OCI-LY1 (cell line): ENCODE measurements around the gene PARD3B.

Experiments
- EZH2 ChIP-seq: fragments of 200-600 bp; sonication (generic), shearing (Covaris generic); IDR thresholded peaks from 2 replicates; pipeline ENCODE4 v1.8.0; 2017; ENCODE audit warnings: borderline replicate concordance, mixed run types, mild to moderate bottlenecking, antibody characterized with exemption, low read length, moderate library complexity, mixed read lengths
- TF ChIP-seq, protein P1 (sequence below): fragments of 200-600 bp; sonication (generic), shearing (Covaris generic); IDR thresholded peaks from 2 replicates; pipeline ENCODE4 v1.5.1; 2017; ENCODE audit warnings: mild to moderate bottlenecking, antibody characterized with exemption, low read length, moderate library complexity, mixed read lengths

DNA sequence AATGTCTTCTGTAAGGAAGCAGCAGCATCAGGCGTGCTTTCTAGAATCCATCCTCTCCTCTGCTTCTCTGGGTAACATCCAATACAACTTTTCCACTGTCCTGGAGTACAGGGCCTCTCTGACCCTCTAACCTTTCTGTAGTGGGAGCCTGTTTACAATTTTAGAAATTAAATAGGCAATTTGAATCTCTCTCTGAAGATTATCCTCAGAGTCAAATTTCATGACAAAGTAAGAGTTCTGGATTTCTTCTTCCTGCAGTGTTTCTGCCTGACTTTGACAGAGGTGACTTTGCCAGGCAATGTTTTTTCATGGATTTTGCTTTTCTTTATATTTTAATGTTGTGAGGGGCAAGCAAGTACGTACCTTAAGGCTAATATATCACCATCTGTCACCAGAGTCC is 558.4 kb downstream of the PARD3B start:
- TF ChIP-seq EZH2, result no peak
- TF ChIP-seq, protein P1, sequence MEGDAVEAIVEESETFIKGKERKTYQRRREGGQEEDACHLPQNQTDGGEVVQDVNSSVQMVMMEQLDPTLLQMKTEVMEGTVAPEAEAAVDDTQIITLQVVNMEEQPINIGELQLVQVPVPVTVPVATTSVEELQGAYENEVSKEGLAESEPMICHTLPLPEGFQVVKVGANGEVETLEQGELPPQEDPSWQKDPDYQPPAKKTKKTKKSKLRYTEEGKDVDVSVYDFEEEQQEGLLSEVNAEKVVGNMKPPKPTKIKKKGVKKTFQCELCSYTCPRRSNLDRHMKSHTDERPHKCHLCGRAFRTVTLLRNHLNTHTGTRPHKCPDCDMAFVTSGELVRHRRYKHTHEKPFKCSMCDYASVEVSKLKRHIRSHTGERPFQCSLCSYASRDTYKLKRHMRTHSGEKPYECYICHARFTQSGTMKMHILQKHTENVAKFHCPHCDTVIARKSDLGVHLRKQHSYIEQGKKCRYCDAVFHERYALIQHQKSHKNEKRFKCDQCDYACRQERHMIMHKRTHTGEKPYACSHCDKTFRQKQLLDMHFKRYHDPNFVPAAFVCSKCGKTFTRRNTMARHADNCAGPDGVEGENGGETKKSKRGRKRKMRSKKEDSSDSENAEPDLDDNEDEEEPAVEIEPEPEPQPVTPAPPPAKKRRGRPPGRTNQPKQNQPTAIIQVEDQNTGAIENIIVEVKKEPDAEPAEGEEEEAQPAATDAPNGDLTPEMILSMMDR, result no peak
